OCI-LY7 (cell line): Measurements from ENCODE around the gene KCNA5.

ENCODE experiments used
- EZH2phosphoT487 ChIP-seq: fragments of 200-600 bp; sonication (generic); IDR thresholded peaks from 2 replicates; pipeline ENCODE4 v1.6.1; 2018; ENCODE audit warnings: low read depth, borderline replicate concordance, mild to moderate bottlenecking, mixed run types, antibody characterized with exemption, low read length, moderate library complexity, mixed read lengths
- TF ChIP-seq, protein P1 (sequence below): fragments of 200-600 bp; sonication (generic); conservative IDR thresholded peaks from 2 replicates; pipeline ENCODE4 v1.5.1; 2014; ENCODE audit warnings: mild to moderate bottlenecking, antibody characterized with exemption, low read length, moderate library complexity, mixed read lengths

DNA sequence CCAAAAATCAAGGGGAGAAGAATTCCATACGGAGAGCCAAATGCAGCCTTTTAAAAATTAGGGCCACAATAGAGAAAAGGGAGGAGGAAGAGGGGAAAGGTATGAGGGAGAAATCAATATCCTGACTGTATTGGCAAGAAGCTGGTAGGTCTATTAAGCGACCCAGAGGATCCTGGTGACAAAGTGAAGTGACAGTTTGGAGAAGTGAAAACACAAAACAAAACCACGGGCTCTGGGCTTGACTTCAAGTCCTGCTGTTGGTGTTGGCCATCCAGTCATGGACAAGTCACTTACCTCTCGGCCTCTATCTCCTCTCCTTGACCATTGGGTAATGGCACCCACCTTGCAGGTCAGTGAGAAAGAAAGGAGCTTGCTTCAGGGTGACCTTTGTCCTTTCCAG is 47.0 kb upstream of the KCNA5 start:
- TF ChIP-seq, protein P1, sequence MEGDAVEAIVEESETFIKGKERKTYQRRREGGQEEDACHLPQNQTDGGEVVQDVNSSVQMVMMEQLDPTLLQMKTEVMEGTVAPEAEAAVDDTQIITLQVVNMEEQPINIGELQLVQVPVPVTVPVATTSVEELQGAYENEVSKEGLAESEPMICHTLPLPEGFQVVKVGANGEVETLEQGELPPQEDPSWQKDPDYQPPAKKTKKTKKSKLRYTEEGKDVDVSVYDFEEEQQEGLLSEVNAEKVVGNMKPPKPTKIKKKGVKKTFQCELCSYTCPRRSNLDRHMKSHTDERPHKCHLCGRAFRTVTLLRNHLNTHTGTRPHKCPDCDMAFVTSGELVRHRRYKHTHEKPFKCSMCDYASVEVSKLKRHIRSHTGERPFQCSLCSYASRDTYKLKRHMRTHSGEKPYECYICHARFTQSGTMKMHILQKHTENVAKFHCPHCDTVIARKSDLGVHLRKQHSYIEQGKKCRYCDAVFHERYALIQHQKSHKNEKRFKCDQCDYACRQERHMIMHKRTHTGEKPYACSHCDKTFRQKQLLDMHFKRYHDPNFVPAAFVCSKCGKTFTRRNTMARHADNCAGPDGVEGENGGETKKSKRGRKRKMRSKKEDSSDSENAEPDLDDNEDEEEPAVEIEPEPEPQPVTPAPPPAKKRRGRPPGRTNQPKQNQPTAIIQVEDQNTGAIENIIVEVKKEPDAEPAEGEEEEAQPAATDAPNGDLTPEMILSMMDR = no peak
- no peak for TF ChIP-seq EZH2phosphoT487
